Parathyroid adenoma (tissue), 2 donors: Measurements from ENCODE around the gene PJA1.

Experiments used
- H2AFZ ChIP-seq: fragments of 300-600 bp; sonication (generic); one replicate; pipeline ENCODE4 v1.7.0; 2017; ENCODE audit warnings: antibody characterized with exemption, mild to moderate bottlenecking
- H3K27ac ChIP-seq: fragments of 300-600 bp; sonication (generic); one replicate; pipeline ENCODE4 v1.7.0; 2017
- H3K27me3 ChIP-seq: fragments of 300-600 bp; sonication (generic); one replicate; pipeline ENCODE4 v1.7.0; 2017; ENCODE audit warnings: low read length; ENCODE audit not compliant: control insufficient read depth, insufficient read depth
- H3K36me3 ChIP-seq: fragments of 300-600 bp; sonication (generic); one replicate; pipeline ENCODE4 v1.7.0; 2017; ENCODE audit warnings: low read length; ENCODE audit not compliant: control insufficient read depth, insufficient read depth
- H3K4me1 ChIP-seq: fragments of 300-600 bp; sonication (generic); one replicate; pipeline ENCODE4 v1.7.0; 2017; ENCODE audit warnings: control low read depth
- H3K4me2 ChIP-seq: fragments of 300-600 bp; sonication (generic); one replicate; pipeline ENCODE4 v1.7.0; 2017; ENCODE audit warnings: low read length
- H3K4me3 ChIP-seq: fragments of 300-600 bp; sonication (generic); one replicate; pipeline ENCODE4 v1.7.0; 2017; ENCODE audit warnings: low read depth, low read length
- H3K79me2 ChIP-seq: fragments of 300-600 bp; sonication (generic); one replicate; pipeline ENCODE4 v1.7.0; 2017; ENCODE audit warnings: control low read depth
- H3K9ac ChIP-seq: fragments of 300-600 bp; sonication (generic); one replicate; pipeline ENCODE4 v1.7.0; 2017; ENCODE audit warnings: mild to moderate bottlenecking
- H3K9me3 ChIP-seq: fragments of 300-600 bp; sonication (generic); one replicate; pipeline ENCODE4 v1.7.0; 2017; ENCODE audit warnings: low read length; ENCODE audit not compliant: control insufficient read depth
- CTCF ChIP-seq: fragments of 300-600 bp; sonication (generic); IDR thresholded peaks from one replicate; pipeline ENCODE4 v1.7.0; 2017; ENCODE audit warnings: antibody characterized with exemption, mild to moderate bottlenecking
- donor health status: primary hyperparathyroidism.

Gene PJA1, protein sequence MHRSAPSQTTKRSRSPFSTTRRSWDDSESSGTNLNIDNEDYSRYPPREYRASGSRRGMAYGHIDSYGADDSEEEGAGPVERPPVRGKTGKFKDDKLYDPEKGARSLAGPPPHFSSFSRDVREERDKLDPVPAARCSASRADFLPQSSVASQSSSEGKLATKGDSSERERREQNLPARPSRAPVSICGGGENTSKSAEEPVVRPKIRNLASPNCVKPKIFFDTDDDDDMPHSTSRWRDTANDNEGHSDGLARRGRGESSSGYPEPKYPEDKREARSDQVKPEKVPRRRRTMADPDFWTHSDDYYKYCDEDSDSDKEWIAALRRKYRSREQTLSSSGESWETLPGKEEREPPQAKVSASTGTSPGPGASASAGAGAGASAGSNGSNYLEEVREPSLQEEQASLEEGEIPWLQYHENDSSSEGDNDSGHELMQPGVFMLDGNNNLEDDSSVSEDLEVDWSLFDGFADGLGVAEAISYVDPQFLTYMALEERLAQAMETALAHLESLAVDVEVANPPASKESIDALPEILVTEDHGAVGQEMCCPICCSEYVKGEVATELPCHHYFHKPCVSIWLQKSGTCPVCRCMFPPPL

GRCh38 chrX:69165087-69165651, at the start of gene PJA1:
TSS of gene PJA1 (minus strand) at chrX:69165453. CDS start at chrX:69163073, 2,380 bp downstream.
- peak within 1 kb of the TSS; percentile 70 for H2AFZ ChIP-seq
- no peaks in the 10 kb centered on the region for H3K27me3 ChIP-seq
- peak within 1 kb of the TSS; percentile 81 for H3K27ac ChIP-seq
- no peak for TF ChIP-seq CTCF
- H3K4me2 ChIP-seq: peak within 1 kb of the TSS; percentile 62
- peaks cover 3% of the 10 kb centered on the region for H3K4me1 ChIP-seq
- H3K4me3 ChIP-seq: peak within 1 kb of the TSS; percentile 58
- H3K9me3 ChIP-seq: no peaks in the 10 kb centered on the region
- peaks cover 3% of the 10 kb centered on the region for H3K79me2 ChIP-seq
- H3K9ac ChIP-seq: peak within 1 kb of the TSS; percentile 28
- no peaks in the 10 kb centered on the region for H3K36me3 ChIP-seq

GRCh38 chrX:69214463-69214862, 49.2 kb upstream of the PJA1 start:
- no peak for TF ChIP-seq CTCF
- Histone ChIP-seq H3K4me1 (peaks cover 7% of the 10 kb centered on the region), H3K27ac (no peak overlapping the region), H3K36me3 (no peaks in the 10 kb centered on the region), H3K27me3 (no peaks in the 10 kb centered on the region), H3K4me2 (no peak overlapping the region), H3K79me2 (no peaks in the 10 kb centered on the region), H2AFZ (no peak overlapping the region), H3K9me3 (no peaks in the 10 kb centered on the region), H3K9ac (no peak overlapping the region), H3K4me3 (no peak overlapping the region)

DNA sequence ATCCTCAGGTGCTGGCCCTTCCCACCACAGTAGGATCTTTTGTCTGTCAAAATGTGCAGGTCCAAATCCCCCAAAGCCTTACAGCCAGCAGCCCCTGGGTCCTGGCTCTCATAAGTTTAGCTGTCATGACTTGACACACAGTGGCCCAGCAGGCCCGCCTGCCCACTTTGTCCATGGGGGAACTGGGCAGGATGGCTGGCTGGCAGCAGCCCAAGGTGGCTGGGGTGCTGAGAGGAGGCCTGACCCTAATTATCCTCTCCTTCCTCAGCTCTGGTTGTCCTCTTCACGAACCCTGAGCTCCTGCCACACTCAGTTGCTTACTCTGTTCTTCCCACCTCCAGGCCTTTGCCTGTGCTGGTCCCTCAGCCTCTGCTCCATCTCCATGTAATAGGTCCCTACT, 46.4 kb upstream of the PJA1 start:
- Histone ChIP-seq H2AFZ (no peak overlapping the region), H3K79me2 (no peaks in the 10 kb centered on the region), H3K9me3 (no peaks in the 10 kb centered on the region), H3K4me3 (no peak overlapping the region), H3K4me2 (no peak overlapping the region), H3K4me1 (peaks cover 2% of the 10 kb centered on the region), H3K27ac (no peak overlapping the region), H3K9ac (no peak overlapping the region), H3K27me3 (no peaks in the 10 kb centered on the region), H3K36me3 (no peaks in the 10 kb centered on the region)
- no peak for TF ChIP-seq CTCF

DNA sequence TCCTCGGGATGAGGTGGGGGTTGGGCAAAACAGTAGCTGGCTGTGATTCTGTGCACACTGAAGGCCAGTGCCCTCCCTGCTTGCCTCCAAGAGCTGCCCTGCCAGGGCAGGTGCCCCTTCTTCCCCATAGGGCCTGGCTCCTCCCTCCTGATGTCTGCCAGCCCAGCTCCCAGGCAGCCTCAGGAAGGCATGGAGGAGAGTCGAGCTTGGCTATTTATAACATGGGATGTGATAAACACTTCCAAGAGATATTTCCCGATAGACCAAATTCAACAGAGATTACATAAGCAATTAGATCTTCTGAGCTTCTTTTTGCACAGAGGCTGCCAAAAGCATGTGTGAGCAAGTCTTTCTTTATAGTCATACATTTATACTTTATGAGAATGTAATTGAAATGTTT, 45.3 kb upstream of the PJA1 start:
- Histone ChIP-seq H3K79me2 (no peaks in the 10 kb centered on the region), H3K9me3 (no peaks in the 10 kb centered on the region), H2AFZ (no peak overlapping the region), H3K4me2 (no peak overlapping the region), H3K36me3 (no peaks in the 10 kb centered on the region), H3K9ac (no peak overlapping the region), H3K27ac (no peak overlapping the region), H3K4me1 (no peaks in the 10 kb centered on the region), H3K4me3 (no peak overlapping the region), H3K27me3 (no peaks in the 10 kb centered on the region)
- TF ChIP-seq CTCF: no peak
